NCI-H2196 treated with DMSO at 0.1 percent for 48 hours (cell line): Measurements from ENCODE around the gene OR2AG2.

Experiments used
- DNase-seq: peaks from one replicate; lab custom pipeline; 2025; ENCODE audit not compliant: unreplicated experiment; lab: John Stamatoyannopoulos, UW

Gene OR2AG2

DNA sequence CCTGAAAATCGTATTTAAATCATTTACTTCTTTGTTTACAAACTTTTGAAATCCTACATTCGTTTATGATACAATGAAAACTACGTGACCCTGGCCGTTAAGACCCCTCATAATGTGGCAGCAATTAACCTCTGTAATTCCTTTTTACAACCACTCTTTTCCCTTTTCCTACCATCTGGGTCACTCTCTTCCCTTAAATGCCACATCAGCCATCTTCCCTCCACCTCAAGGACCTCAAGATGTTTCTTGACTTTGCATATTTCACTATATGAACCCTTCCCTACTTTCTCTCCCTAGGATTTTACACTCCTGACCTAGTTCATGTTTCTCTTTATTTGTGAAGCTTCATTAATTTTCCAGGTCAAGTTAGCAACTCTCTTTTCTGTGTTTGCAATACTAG lies 26.8 kb downstream of the OR2AG2 start:
- no peak for DNase-seq

DNA sequence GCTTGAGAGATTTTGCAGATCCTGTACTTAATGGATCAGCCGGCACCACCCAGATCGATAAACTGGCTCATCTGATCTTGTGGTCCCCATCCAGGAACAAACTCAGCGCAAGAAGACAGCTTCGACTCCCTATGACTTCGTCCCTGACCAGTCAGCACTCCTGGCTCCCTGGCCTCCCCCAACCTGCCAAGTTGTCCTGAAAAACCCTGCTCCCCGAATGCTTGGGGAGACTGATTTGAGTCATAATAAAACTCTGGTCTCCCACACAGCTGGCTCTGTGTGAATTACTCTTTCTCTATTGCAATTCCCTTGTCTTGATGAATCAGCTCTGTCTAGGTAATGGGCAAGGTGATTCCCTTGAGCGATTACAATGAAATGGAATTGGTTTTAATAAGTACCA lies 29.5 kb downstream of the OR2AG2 start:
- no peak for DNase-seq

DNA sequence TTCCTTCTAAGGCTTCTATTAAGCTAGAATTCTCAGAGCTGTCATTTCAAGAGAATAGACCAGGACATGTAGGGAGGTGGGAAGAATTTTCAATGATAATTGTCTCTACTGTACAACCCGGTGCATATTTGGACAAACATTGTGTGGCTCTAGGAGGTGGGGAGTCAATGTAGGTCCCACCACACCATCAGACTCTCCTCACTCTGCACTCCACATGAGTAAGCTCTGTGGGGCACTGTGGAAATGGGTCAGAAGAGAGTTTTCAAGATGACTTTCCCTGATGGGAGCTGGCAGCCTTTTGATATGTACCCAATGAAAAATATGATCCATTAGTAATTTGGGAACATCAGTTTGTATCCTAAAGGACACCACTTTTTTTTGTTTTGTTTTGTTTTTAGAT lies 33.2 kb downstream of the OR2AG2 start:
- no peak for DNase-seq

DNA sequence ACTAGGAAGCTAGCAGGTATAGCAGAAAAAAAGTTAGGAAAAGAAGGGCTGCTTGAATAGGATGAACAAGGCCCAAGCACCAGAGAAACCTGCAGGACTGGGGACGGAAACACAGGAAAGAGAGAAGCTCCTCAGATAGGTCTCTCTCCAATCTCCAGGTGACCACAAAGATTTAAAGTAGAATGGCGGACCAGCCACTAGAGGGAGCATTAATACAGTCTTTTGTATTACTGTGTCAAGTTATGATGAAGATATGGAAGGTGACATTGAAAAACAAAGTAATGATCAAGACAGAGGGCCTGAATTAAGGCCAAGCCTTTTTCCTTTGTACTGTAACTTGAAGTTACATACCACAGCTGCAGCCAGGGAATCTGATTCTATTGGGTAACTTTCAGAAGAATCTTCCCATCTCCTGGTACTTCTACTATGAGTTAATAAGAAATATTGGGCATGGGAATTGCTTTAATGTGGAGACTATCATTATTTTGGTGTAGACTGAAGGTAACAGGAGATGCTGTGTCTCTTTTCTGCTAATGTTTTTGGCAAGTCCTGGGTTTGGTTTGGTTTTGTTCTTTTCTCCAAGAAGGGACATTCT lies 33.8 kb downstream of the OR2AG2 start:
- DNase-seq: no peak

DNA sequence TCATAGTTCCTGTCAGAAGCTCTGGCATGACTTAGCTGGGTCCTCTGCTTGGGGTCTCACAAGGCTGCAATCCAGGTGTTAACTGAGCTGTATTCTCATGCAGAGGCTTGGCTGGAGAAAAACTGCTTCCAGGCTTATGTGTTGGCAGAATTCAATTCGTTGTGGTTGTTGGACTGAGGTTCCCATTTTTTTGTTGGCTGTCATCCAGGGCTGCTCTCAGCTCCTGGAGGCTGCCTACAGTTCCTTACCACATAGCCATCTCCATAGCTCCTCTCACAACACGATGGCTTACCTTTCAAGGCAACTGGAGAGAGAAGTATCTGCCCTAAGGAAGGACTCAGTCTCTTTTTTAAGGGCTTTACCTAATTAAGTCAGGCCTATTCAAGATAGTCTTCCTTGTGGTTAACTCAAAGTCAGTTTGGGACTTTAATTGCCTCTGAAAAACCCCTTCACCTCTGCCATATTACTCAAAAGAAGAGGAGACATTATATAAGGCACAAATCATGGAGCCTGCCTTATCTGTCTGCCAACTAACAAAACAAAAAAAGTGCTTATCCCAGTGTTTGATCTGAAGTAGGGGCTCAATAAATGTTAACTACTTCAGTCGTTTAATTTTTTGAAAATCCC lies 35.2 kb downstream of the OR2AG2 start:
- DNase-seq: no peak

DNA sequence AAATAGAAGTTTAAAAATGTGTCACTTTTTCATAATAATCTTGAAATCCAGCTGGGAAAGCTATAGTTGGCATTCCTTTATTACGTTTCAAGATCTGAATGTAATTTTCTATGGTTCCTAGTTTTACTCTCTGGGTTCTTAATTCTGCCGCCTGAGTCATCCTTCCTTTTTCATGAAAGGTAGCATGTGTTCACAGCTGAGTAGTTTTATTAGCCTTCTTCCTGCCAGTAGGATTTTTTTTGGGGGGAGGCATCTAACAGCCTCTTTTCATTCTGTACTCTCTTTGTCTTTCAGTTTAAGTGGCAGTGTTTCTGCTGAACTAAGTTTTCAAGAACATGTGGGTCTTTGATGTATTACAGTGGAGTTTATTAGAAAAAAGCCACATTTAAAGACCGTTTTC lies 36.5 kb downstream of the OR2AG2 start:
- no peak for DNase-seq

DNA sequence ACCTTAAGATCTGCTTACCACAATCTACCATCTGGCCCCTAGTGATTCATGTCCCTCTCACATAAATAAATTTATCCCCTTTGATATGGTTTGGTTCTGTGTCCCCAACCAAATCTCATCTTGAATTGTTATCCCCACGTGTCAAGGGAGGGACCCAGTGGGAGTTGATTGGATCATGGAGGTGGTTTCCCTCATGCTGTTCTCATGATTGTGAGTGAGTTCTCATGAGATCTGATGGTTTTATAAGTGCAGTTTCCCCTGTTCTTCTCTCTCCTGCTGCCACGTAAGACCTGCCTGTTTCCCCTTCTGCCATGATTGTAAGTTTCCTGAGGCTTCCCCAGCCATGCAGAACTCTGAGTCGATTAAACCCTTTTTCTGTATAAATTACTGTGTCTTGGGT lies 37.2 kb downstream of the OR2AG2 start:
- no peak for DNase-seq

DNA sequence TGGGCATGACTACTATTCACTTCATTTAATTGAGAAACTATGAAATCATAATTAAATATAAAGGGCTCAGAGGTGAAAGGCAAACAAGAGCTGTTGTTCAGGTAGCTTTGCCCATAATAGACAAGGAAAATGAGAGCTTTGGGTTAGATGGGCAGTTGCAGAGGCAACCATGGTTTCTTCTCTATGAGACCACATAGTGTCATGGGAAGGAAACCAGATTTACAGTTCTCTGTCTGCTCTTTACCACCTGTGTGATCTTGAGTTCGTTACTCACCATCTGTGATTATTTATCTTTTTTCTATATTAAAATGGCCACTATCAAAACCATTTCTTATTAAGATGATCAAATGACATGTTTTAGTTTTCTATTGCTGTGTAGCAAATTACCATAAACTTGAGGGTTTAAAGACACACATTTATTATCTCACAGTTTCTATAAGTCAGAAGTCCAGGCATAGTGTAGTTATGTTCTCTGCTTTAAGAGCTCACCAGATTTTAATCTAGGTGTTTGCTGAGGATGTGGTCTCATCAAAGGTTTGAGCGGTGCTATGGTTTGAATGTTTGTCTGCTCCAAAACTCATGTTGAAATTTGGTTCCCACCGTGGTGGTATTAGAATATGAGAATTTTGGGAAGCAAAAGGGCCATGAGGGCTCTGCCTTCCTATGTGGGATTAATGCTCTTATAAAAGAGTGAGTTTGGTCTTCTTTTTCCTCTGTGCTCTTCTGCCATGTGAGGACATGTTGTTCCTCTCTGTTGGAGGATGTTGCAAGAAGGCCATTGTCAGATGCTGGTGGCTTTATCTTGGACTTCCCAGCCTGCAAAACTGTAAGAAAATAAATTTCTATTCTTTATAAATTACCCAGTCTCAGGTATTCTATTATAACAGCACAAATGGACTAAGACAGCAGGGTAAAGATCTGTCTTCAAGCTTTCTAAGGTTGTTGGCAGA lies 38.2 kb downstream of the OR2AG2 start:
- no peak for DNase-seq

DNA sequence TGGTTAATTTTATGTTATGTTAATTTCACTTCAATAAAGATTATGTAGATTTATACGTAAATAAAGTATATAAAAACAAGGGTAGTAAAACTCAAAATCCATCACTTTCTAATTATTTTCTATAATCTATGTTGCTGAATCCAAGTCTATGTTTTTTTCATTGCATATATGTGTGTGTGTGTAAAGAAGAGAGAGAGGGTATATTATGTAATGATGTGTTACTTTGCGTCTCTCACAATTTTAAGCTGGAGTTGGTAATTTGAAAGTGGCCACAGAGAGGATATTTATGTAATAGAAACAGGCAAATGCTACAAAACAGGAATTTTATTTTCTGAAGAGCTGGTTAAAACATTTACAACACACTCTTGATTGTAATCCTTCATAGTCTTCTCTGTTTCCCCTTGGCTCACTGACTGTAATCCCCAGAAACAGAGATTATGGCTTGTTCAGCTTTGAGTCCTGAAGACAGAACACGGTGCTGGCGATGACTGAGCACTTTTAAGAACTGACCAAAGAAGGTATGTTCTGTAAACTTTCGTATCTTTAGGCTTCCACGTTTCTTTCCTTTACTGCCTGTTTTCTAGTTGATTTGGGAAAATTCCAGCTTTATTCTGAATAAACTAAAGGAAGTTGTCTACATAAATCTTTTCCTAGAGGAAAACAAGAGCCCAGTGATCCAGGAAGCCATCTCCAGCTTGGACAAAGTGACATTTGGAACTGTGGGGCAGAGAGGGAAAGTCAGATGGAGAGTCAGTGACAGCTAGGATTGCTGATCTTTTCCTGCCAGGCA lies 43.6 kb downstream of the OR2AG2 start:
- no peak for DNase-seq

DNA sequence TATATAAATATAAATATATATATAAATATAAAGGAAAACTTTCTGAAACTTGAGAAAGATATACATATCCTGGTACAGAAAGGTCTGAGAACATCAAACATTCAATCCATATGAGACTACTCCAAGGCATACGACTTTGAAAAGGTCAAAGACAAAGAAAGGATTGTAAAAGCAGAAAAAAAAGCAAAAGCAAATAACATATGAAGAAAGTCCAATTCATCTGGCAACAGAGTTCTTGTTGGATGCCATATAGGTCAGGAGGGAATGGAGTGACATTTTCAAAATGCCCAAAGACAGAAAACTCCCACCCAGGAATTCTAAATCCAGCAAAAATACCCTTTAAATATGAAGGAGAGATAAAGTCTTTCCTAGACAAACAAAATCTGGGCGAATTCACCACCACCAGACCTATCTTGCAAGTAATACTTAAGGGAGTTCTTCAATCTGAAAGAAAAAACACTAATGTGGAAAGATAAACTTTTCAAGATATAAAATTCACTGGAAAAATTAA lies 46.3 kb downstream of the OR2AG2 start:
- no peak for DNase-seq

DNA sequence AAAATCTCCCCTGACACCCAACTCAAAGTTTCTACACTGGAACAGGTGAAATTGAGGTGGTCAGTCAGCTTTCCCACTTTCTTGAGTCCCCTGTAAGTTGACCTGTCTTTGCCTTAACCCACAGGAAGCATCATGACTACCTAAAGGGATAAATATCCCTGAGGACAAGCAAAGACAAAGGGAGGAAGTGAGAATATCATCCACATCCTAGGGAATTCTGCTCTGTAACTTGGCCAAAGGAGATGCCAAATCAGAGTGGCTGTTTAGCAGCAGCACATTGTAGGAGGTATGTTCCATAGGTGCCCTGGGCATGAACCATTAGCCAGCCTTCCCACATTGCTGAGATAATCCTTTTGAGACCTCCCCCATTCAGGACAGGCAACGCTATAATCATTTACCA lies 47.8 kb downstream of the OR2AG2 start:
- DNase-seq: no peak

DNA sequence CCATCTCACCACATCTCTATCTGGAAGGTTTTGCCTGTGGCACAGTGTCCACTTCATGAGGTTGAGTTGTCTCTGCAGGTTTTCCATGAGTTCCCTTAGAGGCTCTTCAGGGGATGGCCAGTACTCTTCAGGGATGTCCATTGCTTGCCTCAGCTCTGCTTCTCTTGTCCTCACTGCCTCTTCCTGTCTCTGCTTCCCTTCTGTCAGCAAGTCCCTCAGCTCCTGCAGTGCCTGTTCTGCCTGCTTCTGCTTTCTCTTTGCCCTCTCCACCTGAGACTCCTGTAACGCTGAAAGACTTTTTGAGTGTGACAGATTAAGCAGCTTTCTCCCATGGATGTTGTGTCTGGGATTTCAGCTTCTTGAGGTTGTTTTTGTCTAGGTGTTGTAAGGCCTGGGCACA lies 50.4 kb downstream of the OR2AG2 start:
- DNase-seq: no peak

DNA sequence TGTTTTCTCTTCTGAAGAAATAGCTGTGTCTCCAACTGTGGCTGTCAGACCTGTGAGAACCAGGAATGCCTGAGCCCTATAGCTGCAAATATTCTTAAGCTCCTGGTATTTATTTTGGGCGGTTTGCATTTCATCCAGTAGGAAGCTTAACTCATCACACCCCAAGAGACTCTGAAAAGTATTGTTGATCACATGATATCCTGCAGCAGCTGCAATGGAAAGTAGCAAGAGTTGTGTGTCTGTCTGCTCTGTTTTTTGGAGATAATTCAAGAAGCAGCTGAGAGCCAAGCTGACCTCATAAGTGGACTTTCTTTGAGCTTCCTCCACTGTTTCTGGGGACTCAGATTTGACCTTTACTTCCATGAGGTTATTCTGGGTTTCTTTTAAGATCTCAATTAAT lies 52.2 kb downstream of the OR2AG2 start:
- no peak for DNase-seq

DNA sequence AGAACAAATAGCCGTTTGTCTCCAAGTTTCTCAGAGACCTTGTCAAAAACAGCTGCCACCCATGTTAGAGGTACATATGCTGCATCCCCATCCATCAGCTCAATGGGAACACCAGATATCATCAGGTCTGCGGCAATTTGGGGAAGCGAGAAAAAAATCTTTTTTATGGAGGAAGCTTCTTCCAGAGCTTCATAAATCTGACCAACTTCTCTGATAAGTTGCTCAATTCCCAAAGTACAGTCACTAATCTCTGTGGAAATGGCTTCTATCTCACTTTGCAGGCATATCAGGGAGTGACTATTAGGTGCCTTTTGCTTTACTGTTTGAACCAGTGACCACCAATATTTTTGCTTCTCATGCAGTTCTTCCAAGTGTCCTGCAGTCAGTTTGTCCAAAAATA lies 54.4 kb downstream of the OR2AG2 start:
- no peak for DNase-seq
